ENCODE data around the gene KRT84. TPM values are rescaled to one million over a fixed set of nuclear protein-coding genes. Genes with fewer than 3 reads are reported as not detected.
"Not testable (repeated sequence)": the region's sequence is repeated elsewhere in the genome, so short reads cannot be mapped to it uniquely, and the experiment has no call there.

Gene KRT84
- total RNA-seq, 1 donor from 2014 or later: not detected

GRCh38 chr12:52410589-52411248 is 25.3 kb upstream of the KRT84 start:
- not testable (repeated sequence) for DNase-seq

GRCh38 chr12:52407918-52408317 is 22.5 kb upstream of the KRT84 start:
- no peak for DNase-seq

GRCh38 chr12:52405922-52406385 is 20.5 kb upstream of the KRT84 start, which contains the start of gene KRT82:
Gene KRT82 (minus strand): TSS chr12:52406335. CDS start chr12:52406277, 58 bp downstream.
- DNase-seq: no peak

GRCh38 chr12:52404951-52405350 is 19.5 kb upstream of the KRT84 start:
- DNase-seq: no peak

GRCh38 chr12:52403561-52403960 is 18.1 kb upstream of the KRT84 start:
- DNase-seq: no peak

- DNase-seq: no peak
Observed at GRCh38 chr12:52402873-52403540, 17.6 kb upstream of the KRT84 start.

- no peak for DNase-seq
Observed at GRCh38 chr12:52402377-52402776, 16.9 kb upstream of the KRT84 start.

GRCh38 chr12:52401926-52402325 is 16.5 kb upstream of the KRT84 start:
- no peak for DNase-seq

GRCh38 chr12:52401526-52401925 is 16.1 kb upstream of the KRT84 start:
- DNase-seq: no peak

GRCh38 chr12:52400906-52401305 is 15.5 kb upstream of the KRT84 start:
- DNase-seq: no peak

- DNase-seq: no peak
Observed at GRCh38 chr12:52399756-52400155, 14.3 kb upstream of the KRT84 start.

- DNase-seq: no peak
Observed at GRCh38 chr12:52398176-52398575, 12.7 kb upstream of the KRT84 start.

GRCh38 chr12:52396656-52397055 is 11.2 kb upstream of the KRT84 start:
- no peak for DNase-seq

GRCh38 chr12:52395761-52396434 is 10.4 kb upstream of the KRT84 start:
- no peak for DNase-seq

GRCh38 chr12:52394836-52395405 is 9.5 kb upstream of the KRT84 start:
- DNase-seq: no peak

- no peak for DNase-seq
Observed at GRCh38 chr12:52392465-52393007, 7.1 kb upstream of the KRT84 start.

GRCh38 chr12:52391618-52392002 is 6.2 kb upstream of the KRT84 start:
- DNase-seq: peak; percentile 50

- DNase-seq: no peak
Observed at GRCh38 chr12:52390739-52391617, 5.5 kb upstream of the KRT84 start.

GRCh38 chr12:52389313-52390207 is 4.1 kb upstream of the KRT84 start:
- DNase-seq: peak; percentile 50

- peak; percentile 33 for DNase-seq
Observed at GRCh38 chr12:52387859-52388258, 2.4 kb upstream of the KRT84 start.

- DNase-seq: no peak
Observed at GRCh38 chr12:52383331-52383730, 2.1 kb downstream of the KRT84 start.
